Sigmoid colon (tissue), 7 donors: Measurements from ENCODE around the gene TBC1D9B. TPM values are rescaled to one million over a fixed set of nuclear protein-coding genes. Genes with fewer than 3 reads are reported as not detected.

ENCODE experiments used
- DNase-seq: peaks from one replicate; pipeline ENCODE4 v3.0.0-alpha.2; 2019
- H3K27ac ChIP-seq, 4 donors: fragments of 200-600 bp; sonication (generic); one replicate each; pipeline ENCODE4 v1.5.1; 2016 to 2019; ENCODE audit warnings: mild to moderate bottlenecking in 1 of 4
- H3K27me3 ChIP-seq, 3 donors: fragments of 200-600 bp; sonication (generic); one replicate each; pipeline ENCODE4 v1.5.1; 2019; ENCODE audit warnings: mild to moderate bottlenecking in 1 of 3
- H3K36me3 ChIP-seq, 4 donors: fragments of 200-600 bp; sonication (generic); one replicate each; pipeline ENCODE4 v1.5.1; 2016 to 2019
- H3K4me1 ChIP-seq, 4 donors: fragments of 200-600 bp; sonication (generic); one replicate each; pipeline ENCODE4 v1.5.1; 2017 to 2019
- H3K4me3 ChIP-seq, 4 donors: fragments of 200-600 bp; sonication (generic); one replicate each; pipeline ENCODE4 v1.5.1; 2017 to 2019; ENCODE audit warnings: mild to moderate bottlenecking in 2 of 4, moderate library complexity in 1 of 4
- H3K9me3 ChIP-seq, 4 donors: fragments of 200-600 bp in 3 of 4; sonication (generic) in 3 of 4; one replicate each; pipeline versions ENCODE4 v1.5.1 to v1.6.1; 2013 to 2019
- EP300 ChIP-seq, 4 donors: sonication (generic); formaldehyde crosslinking; IDR thresholded peaks; one replicate each; pipeline ENCODE4 v1.6.1; 2017; ENCODE audit warnings: antibody characterized with exemption in 4 of 4
- POLR2A ChIP-seq, 2 donors: fragments of 450-650 bp; IDR thresholded peaks; one replicate each; pipeline ENCODE4 v1.6.1; 2016; ENCODE audit warnings: antibody characterized with exemption in 2 of 2, mild to moderate bottlenecking in 2 of 2, moderate library complexity in 2 of 2
- POLR2AphosphoS5 ChIP-seq, 4 donors: sonication (generic); formaldehyde crosslinking; IDR thresholded peaks; one replicate each; pipeline ENCODE4 v1.6.1; 2017; ENCODE audit warnings: antibody characterized with exemption in 4 of 4
- WGBS, 2 donors: extraction: QIAGEN DNeasy Blood & Tissue Kit; methylation state at CpG; one replicate each; pipeline ENCODE4 v1.1.7; 2013; 5-methylcytosine and 5-hydroxymethylcytosine counted together
- intact Hi-C: fragments of 100-400 bp; cut with DNase I; formaldehyde crosslinking; loops from one replicate; pipeline ENCODE4 v1.15.1; 2023
- polyA plus RNA-seq, 3 donors: library from polyadenylated mRNA; stranded (reverse); fragments of 200-250 nt; gene quantifications; one replicate each; pipeline ENCODE4 v1.2.3, GENCODE V29; 2013
- total RNA-seq, 4 donors: library from RNA; depleted of rRNA; stranded (reverse); fragments of >200 nt; gene quantifications; one replicate each; pipeline ENCODE4 v1.1.0, GENCODE V29; 2016
- TF ChIP-seq, protein P1 (sequence below), 4 experiments: fragments of 450-650 bp in 3 of 4; fragments of 200-600 bp in 1 of 4; IDR thresholded peaks; one replicate each; pipeline ENCODE4 v1.5.1; 2016 to 2019; ENCODE audit warnings: antibody characterized with exemption in 4 of 4, mild to moderate bottlenecking in 3 of 4, moderate library complexity in 2 of 4
- donor health status: healthy with polysubstance abuse.
- donor health status: Bipolar disorder and iron deficiency.
- donor health status: healthy.

TBC1D9B gene
- total and polyA plus RNA-seq, 7 donors: 35.4 to 1,545 (median 291) TPM

DNA sequence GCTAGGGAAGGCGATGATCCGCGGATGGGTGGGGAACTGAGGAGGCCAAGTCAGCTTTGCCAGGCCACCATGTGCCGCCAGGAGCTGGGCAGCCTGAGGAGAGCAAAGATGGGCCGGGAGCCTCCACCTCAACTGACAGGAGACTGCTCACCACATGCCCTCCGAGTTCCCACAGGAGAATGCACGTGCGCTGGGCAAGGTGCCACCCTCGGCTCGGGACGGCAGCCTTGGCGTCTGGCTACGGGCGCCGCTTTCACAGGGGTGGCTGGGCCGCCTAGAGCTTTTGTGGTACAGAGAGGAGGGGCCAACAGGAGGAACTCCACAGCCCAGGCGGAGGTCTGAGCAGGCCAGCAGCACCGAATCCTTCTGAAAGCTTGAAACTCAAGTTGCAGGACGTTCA lies 5.3 kb upstream of the TBC1D9B start:
- H3K27ac ChIP-seq: no peak overlapping the region
- intact Hi-C loops: no loop called here
- H3K27me3 ChIP-seq: peaks cover 0 to 4% (median 0%) of the 10 kb centered on the region in 3 donors
- TF ChIP-seq EP300 (IDR thresholded peaks at IDR 0.05) (no peak), POLR2AphosphoS5 (IDR thresholded peaks at IDR 0.05) (no peak), POLR2A (IDR thresholded peaks at IDR 0.05) (no peak)
- TF ChIP-seq, protein P1, sequence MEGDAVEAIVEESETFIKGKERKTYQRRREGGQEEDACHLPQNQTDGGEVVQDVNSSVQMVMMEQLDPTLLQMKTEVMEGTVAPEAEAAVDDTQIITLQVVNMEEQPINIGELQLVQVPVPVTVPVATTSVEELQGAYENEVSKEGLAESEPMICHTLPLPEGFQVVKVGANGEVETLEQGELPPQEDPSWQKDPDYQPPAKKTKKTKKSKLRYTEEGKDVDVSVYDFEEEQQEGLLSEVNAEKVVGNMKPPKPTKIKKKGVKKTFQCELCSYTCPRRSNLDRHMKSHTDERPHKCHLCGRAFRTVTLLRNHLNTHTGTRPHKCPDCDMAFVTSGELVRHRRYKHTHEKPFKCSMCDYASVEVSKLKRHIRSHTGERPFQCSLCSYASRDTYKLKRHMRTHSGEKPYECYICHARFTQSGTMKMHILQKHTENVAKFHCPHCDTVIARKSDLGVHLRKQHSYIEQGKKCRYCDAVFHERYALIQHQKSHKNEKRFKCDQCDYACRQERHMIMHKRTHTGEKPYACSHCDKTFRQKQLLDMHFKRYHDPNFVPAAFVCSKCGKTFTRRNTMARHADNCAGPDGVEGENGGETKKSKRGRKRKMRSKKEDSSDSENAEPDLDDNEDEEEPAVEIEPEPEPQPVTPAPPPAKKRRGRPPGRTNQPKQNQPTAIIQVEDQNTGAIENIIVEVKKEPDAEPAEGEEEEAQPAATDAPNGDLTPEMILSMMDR (IDR thresholded peaks at IDR 0.05): no peak
- H3K9me3 ChIP-seq: no peaks in the 10 kb centered on the region
- no peak for DNase-seq
- peaks cover 0 to 8% (median 7%) of the 10 kb centered on the region in 4 donors for H3K4me1 ChIP-seq
- H3K4me3 ChIP-seq: no peak overlapping the region
- no peaks in the 10 kb centered on the region for H3K36me3 ChIP-seq
- 90 to 94% methylated on average over 19 of the region's 19 CpGs for WGBS, 2 donors

DNA sequence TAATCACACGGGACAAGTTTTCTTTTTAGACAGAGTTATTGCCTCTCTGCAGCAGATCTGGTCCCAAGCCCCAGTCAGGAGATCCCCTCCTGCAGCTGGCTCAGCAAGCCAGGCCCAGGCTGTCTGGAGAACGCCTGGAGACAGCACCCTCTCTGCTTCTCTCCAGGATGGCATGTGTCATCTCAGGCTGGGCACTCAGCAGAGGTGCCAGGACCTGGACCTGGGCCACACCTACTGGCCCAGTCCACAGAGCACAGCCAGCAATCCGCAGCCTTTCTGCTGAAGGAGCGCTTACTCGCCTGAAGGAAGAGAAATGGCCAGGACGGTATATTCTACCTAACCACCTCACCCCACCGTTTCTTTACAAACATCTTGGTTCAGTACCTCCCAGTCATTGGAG lies 4.7 kb upstream of the TBC1D9B start:
- H3K27ac ChIP-seq: no peak overlapping the region
- H3K4me1 ChIP-seq: peaks cover 0 to 9% (median 8%) of the 10 kb centered on the region in 4 donors
- TF ChIP-seq POLR2AphosphoS5 (IDR thresholded peaks at IDR 0.05): no peak
- TF ChIP-seq, protein P1 (IDR thresholded peaks at IDR 0.05): no peak
- TF ChIP-seq EP300 (IDR thresholded peaks at IDR 0.05): no peak
- no peaks in the 10 kb centered on the region for H3K36me3 ChIP-seq
- intact Hi-C loops: no loop called here
- whole genome bisulfite sequencing, 2 donors: 86 to 89% methylated on average over 7 of the region's 7 CpGs
- no peaks in the 10 kb centered on the region for H3K9me3 ChIP-seq
- peaks cover 0 to 4% (median 0%) of the 10 kb centered on the region in 3 donors for H3K27me3 ChIP-seq
- DNase-seq: no peak
- H3K4me3 ChIP-seq: no peak overlapping the region

DNA sequence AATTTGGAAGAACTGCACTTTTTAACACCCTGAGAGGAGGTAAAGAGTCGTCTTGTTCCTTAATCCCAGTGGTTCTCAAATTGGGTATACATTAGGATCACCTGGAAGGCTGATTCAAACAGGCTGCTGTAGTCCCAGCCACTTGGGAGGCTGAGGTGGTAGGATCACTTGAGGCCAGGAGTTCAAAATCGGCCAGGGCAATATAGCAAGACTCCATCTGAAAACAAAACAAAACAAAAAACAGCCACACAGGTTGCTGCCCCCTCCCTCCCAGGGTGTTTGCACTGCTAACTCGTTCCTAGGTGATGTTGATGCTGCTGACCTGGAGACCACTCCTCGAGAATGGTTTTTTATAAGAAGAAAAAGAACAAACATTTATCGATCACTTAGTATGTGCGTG lies 1.5 kb upstream of the TBC1D9B start:
- Histone ChIP-seq H3K27me3 (no peaks in the 10 kb centered on the region), H3K4me3 (no peak overlapping the region), H3K36me3 (peaks cover 0 to 7% (median 2%) of the 10 kb centered on the region in 4 donors), H3K27ac (no peak overlapping the region), H3K4me1 (peaks cover 0 to 21% (median 19%) of the 10 kb centered on the region in 4 donors), H3K9me3 (no peaks in the 10 kb centered on the region)
- TF ChIP-seq EP300 (IDR thresholded peaks at IDR 0.05) (no peak), POLR2AphosphoS5 (IDR thresholded peaks at IDR 0.05) (no peak), POLR2A (IDR thresholded peaks at IDR 0.05) (no peak)
- no peak for DNase-seq
- WGBS, 2 donors: 91 to 94% methylated on average over 6 of the region's 6 CpGs
- intact Hi-C loops: loop anchor here (5.0 kb wide), 4 partner anchors 52 to 163 kb away; partner anchors contain the start of genes MGAT4B, MRNIP and RNF130

DNA sequence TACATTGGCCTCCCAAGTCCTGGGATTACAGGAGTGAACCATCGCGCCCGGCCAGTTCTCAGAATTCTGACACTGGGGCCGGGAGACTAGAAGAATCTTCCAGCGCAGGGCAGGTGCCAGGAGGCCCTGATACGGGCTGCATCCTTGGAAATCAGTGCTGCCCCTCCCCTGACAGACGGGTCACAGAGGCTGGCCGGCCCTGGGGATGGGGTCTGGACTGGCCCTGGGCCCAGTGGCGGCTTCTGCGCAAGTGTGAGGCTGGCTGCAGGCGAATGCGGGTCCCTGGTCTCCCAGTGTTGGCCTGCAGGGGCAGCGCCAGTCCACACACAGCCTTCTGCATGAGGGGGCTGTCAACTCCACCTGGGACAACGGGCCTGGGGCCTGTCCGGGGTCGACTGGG lies 831 bp upstream of the TBC1D9B start:
- Histone ChIP-seq H3K9me3 (no peaks in the 10 kb centered on the region), H3K4me1 (peaks cover 0 to 21% (median 19%) of the 10 kb centered on the region in 4 donors), H3K27ac (peak overlapping the region; percentile 78 to 85 (median 80)), H3K36me3 (peaks cover 0 to 14% (median 2%) of the 10 kb centered on the region in 4 donors), H3K27me3 (no peaks in the 10 kb centered on the region), H3K4me3 (peak overlapping the region in 3 of 4 donors; percentile 61 to 72 (median 71))
- intact Hi-C loops: loop anchor here (1.0 to 5.0 kb wide), 5 partner anchors 51 to 182 kb away; partner anchors contain the start of genes MGAT4B, MRNIP and RNF130
- 91% methylated on average over 16 of the region's 16 CpGs for WGBS, 2 donors
- no peak for TF ChIP-seq POLR2AphosphoS5 (IDR thresholded peaks at IDR 0.05)
- no peak for DNase-seq

DNA sequence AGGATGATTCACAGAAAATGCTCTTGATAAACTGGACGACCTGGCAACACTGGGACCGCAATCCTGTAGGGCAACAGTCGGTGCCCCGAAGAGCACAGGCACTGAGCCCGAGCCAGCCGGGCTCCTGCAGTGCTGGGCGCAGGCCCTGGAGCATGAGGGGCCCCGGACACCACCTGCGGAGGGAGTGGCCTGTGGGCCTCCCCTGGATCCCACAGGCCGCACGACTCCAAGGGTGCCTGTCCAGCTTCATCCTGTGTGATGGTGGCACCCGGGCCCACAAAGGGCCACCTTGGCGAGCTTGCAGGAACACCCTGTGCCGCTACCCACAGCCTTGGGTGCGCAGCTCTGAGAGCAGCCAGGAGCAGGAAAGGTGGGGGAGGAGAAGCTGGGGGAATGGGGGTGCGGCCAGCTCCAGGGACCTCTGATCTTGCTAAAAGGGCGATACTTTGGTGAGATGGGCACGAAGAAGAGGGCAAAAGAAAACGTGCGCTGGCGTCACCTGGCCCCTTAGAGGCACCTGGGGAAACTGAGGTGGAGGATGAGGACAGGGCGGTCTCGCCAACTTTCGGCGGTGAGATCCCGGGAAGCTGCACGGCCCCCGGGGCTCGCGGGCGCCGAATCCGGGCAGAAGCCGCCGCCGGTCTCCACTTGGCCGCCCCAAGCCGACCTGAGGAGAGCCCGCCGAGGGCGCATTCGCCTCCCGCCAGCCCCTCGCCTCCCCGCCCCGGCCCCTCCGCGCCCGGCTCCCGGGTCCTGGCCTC lies 722 bp downstream of the TBC1D9B start:
- peaks cover 0 to 29% (median 10%) of the 10 kb centered on the region in 4 donors for H3K36me3 ChIP-seq
- H3K27ac ChIP-seq: peak overlapping the region; percentile 73 to 85 (median 80)
- peaks cover 0 to 21% (median 19%) of the 10 kb centered on the region in 4 donors for H3K4me1 ChIP-seq
- TF ChIP-seq POLR2A (IDR thresholded peaks at IDR 0.05) (no peak), EP300 (IDR thresholded peaks at IDR 0.05) (no peak), POLR2AphosphoS5 (IDR thresholded peaks at IDR 0.05) (no peak)
- TF ChIP-seq, protein P1 (IDR thresholded peaks at IDR 0.05): no peak
- peak; percentile 75 for DNase-seq
- intact Hi-C loops: loop anchor here (5.0 kb wide), 4 partner anchors 50 to 165 kb away; partner anchors contain the start of genes MGAT4B, MRNIP and RNF130
- WGBS, 2 donors: 6 to 13% methylated on average over 50 of the region's 50 CpGs
- H3K27me3 ChIP-seq: no peaks in the 10 kb centered on the region
- no peaks in the 10 kb centered on the region for H3K9me3 ChIP-seq
- peak overlapping the region; percentile 52 to 72 (median 66) for H3K4me3 ChIP-seq
